Measurements from ENCODE around the gene ZBTB45. TPM values are rescaled to one million over a fixed set of nuclear protein-coding genes. Genes with fewer than 3 reads are reported as not detected.

Gene ZBTB45
- total and polyA plus RNA-seq, 2 donors (not counting 3 experiments of a cell fraction or from before 2014, with no cell fraction given), result 17.8 to 21.8 TPM

- Histone ChIP-seq H3K4me1 (ENCODE audit: control insufficient read depth, extremely low read depth, insufficient read depth, low read length) (peaks cover 12% of the 10 kb centered on the region), H3K9me3 (replicated peaks; ENCODE audit: control insufficient read depth, insufficient read depth, low read length) (no peaks in the 10 kb centered on the region), H3K9ac (replicated peaks; ENCODE audit: extremely low read depth, insufficient read depth, low read length) (no peak overlapping the region), H3K36me3 (ENCODE audit: control insufficient read depth in 2 of 2, extremely low read depth in 1 of 2, insufficient read depth in 2 of 2, low read length in 2 of 2) (peaks cover 0 to 11% of the 10 kb centered on the region in 2 experiments), H3K4me3 (replicated peaks in 1 of 3; ENCODE audit: insufficient read depth in 1 of 3, low read depth in 1 of 3, low read length in 3 of 3) (peak overlapping the region in 2 of 3 experiments; percentile 8 to 27), H3K4me2 (ENCODE audit: insufficient read depth, low read length) (peak overlapping the region; percentile 48), H3K27ac (ENCODE audit: insufficient read depth, low read depth, low read length) (no peak overlapping the region), H3K27me3 (ENCODE audit: control insufficient read depth in 2 of 2, insufficient read depth in 2 of 2, low read length in 2 of 2) (no peaks in the 10 kb centered on the region), H4K20me1 (replicated peaks; ENCODE audit: control insufficient read depth, extremely low read depth, insufficient read depth, low read length) (no peaks in the 10 kb centered on the region), H3K9me1 (replicated peaks; ENCODE audit: control insufficient read depth, extremely low read depth, insufficient read depth, low read length) (no peaks in the 10 kb centered on the region), H3K79me2 (ENCODE audit: control insufficient read depth, insufficient read depth, low read length) (peaks cover 36% of the 10 kb centered on the region), H2AFZ (ENCODE audit: low read depth, low read length) (no peak overlapping the region)
- TF ChIP-seq MAX (IDR thresholded peaks at IDR 0.05; ENCODE audit: insufficient read depth, insufficient read length) (no peak), POLR2AphosphoS5 (IDR thresholded peaks at IDR 0.05; ENCODE audit: insufficient read depth, low read depth, low read length) (no peak), CTCF (IDR thresholded peaks at IDR 0.05; ENCODE audit: extremely low read depth in 1 of 2, insufficient read depth in 1 of 2, low read depth in 1 of 2, low read length in 2 of 2) (no peak)
- intact Hi-C loops (cut with micrococcal nuclease) (loop anchor here (1.0 kb wide), 1 partner anchor 67 kb away; no protein-coding TSS in a partner anchor), dilution Hi-C loops (cut with MboI; ENCODE audit: extremely low pct_ligation_motif_present, low sequenced_read_pairs) (no loop called here)
- FAIRE-seq (no peak), DNase-seq (ENCODE audit: low read depth, low spot score) (no peak)
- ChIA-PET CTCF (interaction anchor here (0.7 to 2.7 kb wide), 29 partner anchors 9 to 286 kb away, joined by 3 to 42 read pairs (median 5); partner anchors contain the start of genes CHMP2A, TRIM28, UBE2M and ZNF497), POLR2A (interaction anchor here (1.0 to 1.6 kb wide), 2 partner anchors 29 to 61 kb away, joined by 4 to 6 read pairs; partner anchors contain the start of gene TRIM28)
- no TSS peak for BruUV-seq (replicated peaks)
Observed at GRCh38 chr19:58514564-58515022, 5.0 kb downstream of the ZBTB45 start.
